Right lobe of liver (tissue), 4 donors: ENCODE measurements around the gene UNC13B.

Source experiments
- POLR2A ChIP-seq: fragments of 450-650 bp; IDR thresholded peaks from one replicate; pipeline ENCODE4 v1.6.1; 2017; ENCODE audit warnings: antibody characterized with exemption, mild to moderate bottlenecking
- TF ChIP-seq, protein P1 (sequence below), 4 donors: fragments of 200-600 bp in 3 of 4; fragments of 450-650 bp in 1 of 4; IDR thresholded peaks; one replicate each; pipeline versions ENCODE4 v1.5.1 to v1.8.0; 2016 to 2022; ENCODE audit warnings: antibody characterized with exemption in 4 of 4, mild to moderate bottlenecking in 2 of 4
- donor health status: DM: no; HTN: no; CAD: no.
- donor health status: DM: no; HTN: no; CAD: no.
- donor health status: DM: no; HTN: yes; CAD: no.

DNA sequence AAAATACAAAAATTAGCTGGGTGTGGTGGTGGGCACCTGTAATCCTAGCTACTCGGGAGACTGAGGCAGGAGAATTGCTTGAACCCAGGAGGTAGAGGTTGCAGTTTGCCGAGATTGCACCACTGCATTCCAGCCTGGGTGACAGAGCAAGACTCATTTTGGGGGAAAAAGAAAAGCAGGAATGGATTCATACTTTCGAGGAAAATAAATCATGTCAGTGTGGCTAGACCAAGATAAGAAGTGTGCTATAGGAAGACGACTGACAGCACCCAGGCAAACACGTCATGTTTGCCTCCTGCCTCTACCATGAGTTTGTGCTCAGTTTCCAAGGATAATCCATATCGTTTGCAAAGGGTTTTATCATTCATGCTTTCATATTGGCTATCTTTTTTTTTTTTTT is 26.9 kb upstream of the UNC13B start:
- TF ChIP-seq, protein P1, sequence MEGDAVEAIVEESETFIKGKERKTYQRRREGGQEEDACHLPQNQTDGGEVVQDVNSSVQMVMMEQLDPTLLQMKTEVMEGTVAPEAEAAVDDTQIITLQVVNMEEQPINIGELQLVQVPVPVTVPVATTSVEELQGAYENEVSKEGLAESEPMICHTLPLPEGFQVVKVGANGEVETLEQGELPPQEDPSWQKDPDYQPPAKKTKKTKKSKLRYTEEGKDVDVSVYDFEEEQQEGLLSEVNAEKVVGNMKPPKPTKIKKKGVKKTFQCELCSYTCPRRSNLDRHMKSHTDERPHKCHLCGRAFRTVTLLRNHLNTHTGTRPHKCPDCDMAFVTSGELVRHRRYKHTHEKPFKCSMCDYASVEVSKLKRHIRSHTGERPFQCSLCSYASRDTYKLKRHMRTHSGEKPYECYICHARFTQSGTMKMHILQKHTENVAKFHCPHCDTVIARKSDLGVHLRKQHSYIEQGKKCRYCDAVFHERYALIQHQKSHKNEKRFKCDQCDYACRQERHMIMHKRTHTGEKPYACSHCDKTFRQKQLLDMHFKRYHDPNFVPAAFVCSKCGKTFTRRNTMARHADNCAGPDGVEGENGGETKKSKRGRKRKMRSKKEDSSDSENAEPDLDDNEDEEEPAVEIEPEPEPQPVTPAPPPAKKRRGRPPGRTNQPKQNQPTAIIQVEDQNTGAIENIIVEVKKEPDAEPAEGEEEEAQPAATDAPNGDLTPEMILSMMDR (IDR thresholded peaks at IDR 0.05), result no peak
- TF ChIP-seq POLR2A, result no peak
